Calu3 (cell line): ENCODE measurements around the gene BACE2. TPM values are rescaled to one million over a fixed set of nuclear protein-coding genes. Genes with fewer than 3 reads are reported as not detected.

Source experiments
- BruUV-seq: library from RNA; stranded (reverse); fragments of 400-500 nt; replicated peaks from 2 replicates; lab custom pipeline; 2021; lab: Mats Ljungman, UMichigan
- CTCF ChIA-PET: fragments of 300-600 bp; sonication (Branson Sonifier 250); formaldehyde crosslinking; loops from one replicate; lab custom pipeline; 2022; ENCODE audit warnings: antibody characterized with exemption; lab: Charles Lee
- DNase-seq: peaks from one replicate; pipeline ENCODE4 v3.0.0; 2022
- H3K27ac Mint-ChIP-seq: one replicate; pipeline ENCODE4 v1.8.0; 2022; ENCODE audit warnings: mixed read lengths; ENCODE audit not compliant: unreplicated experiment
- H3K27me3 Mint-ChIP-seq: one replicate; pipeline ENCODE4 v1.8.0; 2022; ENCODE audit warnings: mixed read lengths; ENCODE audit not compliant: unreplicated experiment
- H3K36me3 Mint-ChIP-seq: one replicate; pipeline ENCODE4 v1.8.0; 2022; ENCODE audit warnings: mild to moderate bottlenecking, moderate library complexity, mixed read lengths; ENCODE audit not compliant: insufficient read depth, unreplicated experiment
- H3K4me1 Mint-ChIP-seq: one replicate; pipeline ENCODE4 v1.8.0; 2022; ENCODE audit warnings: mild to moderate bottlenecking, low read depth, mixed read lengths; ENCODE audit not compliant: unreplicated experiment
- H3K4me3 Mint-ChIP-seq: one replicate; pipeline ENCODE4 v1.8.0; 2022; ENCODE audit warnings: mild to moderate bottlenecking, low read depth, moderate library complexity, mixed read lengths; ENCODE audit not compliant: unreplicated experiment
- H3K9me3 Mint-ChIP-seq: one replicate; pipeline ENCODE4 v1.8.0; 2022; ENCODE audit warnings: low read depth, mixed read lengths; ENCODE audit not compliant: unreplicated experiment
- CTCF ChIP-seq: fragments of 200-600 bp; IDR thresholded peaks from one replicate; pipeline ENCODE4 v1.8.0; 2022; ENCODE audit warnings: antibody characterized with exemption; ENCODE audit not compliant: unreplicated experiment
- intact Hi-C: fragments of 100-400 bp; cut with micrococcal nuclease; formaldehyde crosslinking; loops from one replicate; pipeline ENCODE4 v1.10.0; 2022; ENCODE audit not compliant: unreplicated experiment
- total RNA-seq: library from RNA; stranded (reverse); gene quantifications from 2 replicates; pipeline ENCODE4 v1.2.3, GENCODE V29; 2022

Gene BACE2
- total RNA-seq, 1 experiment from 2014 or later = 59.0 TPM

GRCh38 chr21:41247561-41248545, 79.9 kb downstream of the BACE2 start:
- peak; percentile 17 for DNase-seq
- H3K4me1 Mint-ChIP-seq = peaks cover 17% of the 10 kb centered on the region
- TF ChIP-seq CTCF = no peak
- no peak overlapping the region for H3K4me3 Mint-ChIP-seq
- H3K27ac Mint-ChIP-seq = no peak overlapping the region
- intact Hi-C loops = no loop called here
- no peaks in the 10 kb centered on the region for H3K27me3 Mint-ChIP-seq
- no peaks in the 10 kb centered on the region for H3K9me3 Mint-ChIP-seq
- no TSS peak for BruUV-seq
- CTCF ChIA-PET = interaction anchor here (0.6 kb wide), 1 partner anchor 425 kb away, joined by 9 read pairs; no protein-coding TSS in a partner anchor
- H3K36me3 Mint-ChIP-seq = peaks cover 19% of the 10 kb centered on the region

DNA sequence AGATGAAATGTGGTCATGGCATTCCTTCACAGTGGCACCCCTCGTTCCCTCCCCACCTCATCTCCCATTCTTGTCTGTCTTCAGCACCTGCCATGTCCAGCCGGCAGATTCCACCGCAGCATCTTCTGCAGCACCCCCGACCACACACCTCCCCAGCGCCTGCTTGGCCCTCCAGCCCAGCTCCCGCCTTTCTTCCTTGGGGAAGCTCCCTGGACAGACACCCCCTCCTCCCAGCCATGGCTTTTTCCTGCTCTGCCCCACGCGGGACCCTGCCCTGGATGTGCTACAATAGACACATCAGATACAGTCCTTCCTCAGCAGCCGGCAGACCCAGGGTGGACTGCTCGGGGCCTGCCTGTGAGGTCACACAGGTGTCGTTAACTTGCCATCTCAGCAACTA, 81.5 kb downstream of the BACE2 start:
- intact Hi-C loops = no loop called here
- CTCF ChIA-PET = no interaction called here
- H3K9me3 Mint-ChIP-seq = no peaks in the 10 kb centered on the region

GRCh38 chr21:41250519-41250918, 82.6 kb downstream of the BACE2 start:
- intact Hi-C loops = no loop called here
- Mint-ChIP-seq H3K4me1 (peaks cover 17% of the 10 kb centered on the region), H3K36me3 (peaks cover 16% of the 10 kb centered on the region), H3K9me3 (no peaks in the 10 kb centered on the region), H3K27ac (no peak overlapping the region), H3K4me3 (no peak overlapping the region), H3K27me3 (no peaks in the 10 kb centered on the region)
- BruUV-seq = no TSS peak
- TF ChIP-seq CTCF = no peak
- no peak for DNase-seq
- CTCF ChIA-PET = no interaction called here

More for the DNA sequence above, 81.5 kb downstream of the BACE2 start:
- H3K4me3 Mint-ChIP-seq = no peak overlapping the region
- H3K27me3 Mint-ChIP-seq = no peaks in the 10 kb centered on the region
- peaks cover 17% of the 10 kb centered on the region for H3K4me1 Mint-ChIP-seq
- DNase-seq = no peak
- no peak for TF ChIP-seq CTCF
- H3K36me3 Mint-ChIP-seq = peaks cover 16% of the 10 kb centered on the region
- no peak overlapping the region for H3K27ac Mint-ChIP-seq
- no TSS peak for BruUV-seq

GRCh38 chr21:41251961-41252642, 84.1 kb downstream of the BACE2 start:
- Mint-ChIP-seq H3K4me3 (no peak overlapping the region), H3K27me3 (no peaks in the 10 kb centered on the region), H3K9me3 (no peaks in the 10 kb centered on the region), H3K36me3 (peaks cover 17% of the 10 kb centered on the region), H3K4me1 (peaks cover 15% of the 10 kb centered on the region), H3K27ac (no peak overlapping the region)
- no peak for DNase-seq
- intact Hi-C loops = no loop called here
- TF ChIP-seq CTCF = no peak
- CTCF ChIA-PET = interaction anchor here (0.6 kb wide), 1 partner anchor 118 kb away, joined by 3 read pairs; no protein-coding TSS in a partner anchor
- no TSS peak for BruUV-seq
